Activated naive CD8-positive, alpha-beta T cell treated with anti-CD3 and anti-CD28 coated beads, Interleukin-2, amount 50 U/mL, for 24 hours (primary cell): ENCODE results near the gene PLAC1.

Experiments used
- ATAC-seq: fragments of 150-1000 bp; cut with Tn5 transposase; one replicate; pipeline ENCODE4 v1.10.0; 2021
- DNase-seq: peaks from one replicate; pipeline ENCODE4 v3.0.0; 2021
- H3K27ac Mint-ChIP-seq: one replicate; pipeline ENCODE4 v1.8.0; 2021; ENCODE audit warnings: mild to moderate bottlenecking, mixed read lengths
- H3K27me3 Mint-ChIP-seq: one replicate; pipeline ENCODE4 v1.8.0; 2021; ENCODE audit warnings: mixed read lengths
- H3K36me3 Mint-ChIP-seq: one replicate; pipeline ENCODE4 v1.8.0; 2021; ENCODE audit warnings: low read depth, mixed read lengths
- H3K4me1 Mint-ChIP-seq: one replicate; pipeline ENCODE4 v1.8.0; 2021; ENCODE audit warnings: mixed read lengths
- H3K4me3 Mint-ChIP-seq: one replicate; pipeline ENCODE4 v1.8.0; 2021; ENCODE audit warnings: mild to moderate bottlenecking, moderate library complexity, mixed read lengths
- H3K9me3 Mint-ChIP-seq: one replicate; pipeline ENCODE4 v1.8.0; 2021; ENCODE audit warnings: mixed read lengths

PLAC1 gene

DNA sequence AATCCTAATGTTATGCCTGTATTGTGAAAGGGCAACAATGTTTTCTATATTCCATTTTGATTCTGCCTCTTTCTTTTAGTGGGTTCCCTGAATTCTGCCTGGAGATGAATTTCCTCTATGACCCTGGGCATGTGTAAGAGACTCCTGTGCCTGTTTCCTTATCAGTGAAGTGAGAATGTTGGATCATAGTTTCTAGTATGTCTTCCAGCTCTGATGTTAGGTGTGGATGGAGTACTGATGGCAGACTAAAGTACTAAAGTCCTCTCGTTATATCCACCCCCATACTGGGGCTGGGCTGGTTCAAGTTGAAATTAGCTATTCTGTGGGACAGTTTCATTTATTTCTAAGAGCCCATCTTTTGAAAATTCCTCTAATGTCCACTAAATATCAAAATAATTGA, 29.6 kb downstream of the PLAC1 start:
- Mint-ChIP-seq H3K36me3 (no peaks in the 10 kb centered on the region), H3K27me3 (peaks cover 4% of the 10 kb centered on the region), H3K9me3 (no peaks in the 10 kb centered on the region), H3K4me1 (peaks cover 14% of the 10 kb centered on the region), H3K4me3 (no peak overlapping the region), H3K27ac (no peak overlapping the region)
- no peak for DNase-seq
- no peak for ATAC-seq

DNA sequence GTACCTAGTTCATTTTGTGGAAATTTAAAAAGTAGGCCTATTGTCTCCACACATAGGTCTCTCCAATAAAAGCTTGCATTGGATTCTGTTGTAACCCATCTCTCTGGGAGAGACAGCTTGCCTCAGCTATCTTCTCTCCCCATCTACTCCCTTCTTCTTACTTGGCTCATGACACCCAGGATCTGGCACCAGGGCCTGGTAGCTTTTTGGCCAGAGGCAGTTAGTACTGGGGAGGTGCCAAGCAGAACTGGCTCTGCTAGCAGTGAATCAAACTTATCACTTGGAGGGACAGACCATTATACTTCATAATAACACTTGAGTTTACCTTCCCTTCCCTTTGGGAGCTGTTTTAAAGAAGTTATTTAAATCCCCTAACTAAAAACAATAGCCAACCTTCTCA, 31.8 kb downstream of the PLAC1 start:
- H3K27ac Mint-ChIP-seq: no peak overlapping the region
- H3K9me3 Mint-ChIP-seq: no peaks in the 10 kb centered on the region
- peaks cover 34% of the 10 kb centered on the region for H3K4me1 Mint-ChIP-seq
- H3K36me3 Mint-ChIP-seq: no peaks in the 10 kb centered on the region
- no peak overlapping the region for H3K4me3 Mint-ChIP-seq
- DNase-seq: no peak
- ATAC-seq: no peak
- H3K27me3 Mint-ChIP-seq: peaks cover 4% of the 10 kb centered on the region

DNA sequence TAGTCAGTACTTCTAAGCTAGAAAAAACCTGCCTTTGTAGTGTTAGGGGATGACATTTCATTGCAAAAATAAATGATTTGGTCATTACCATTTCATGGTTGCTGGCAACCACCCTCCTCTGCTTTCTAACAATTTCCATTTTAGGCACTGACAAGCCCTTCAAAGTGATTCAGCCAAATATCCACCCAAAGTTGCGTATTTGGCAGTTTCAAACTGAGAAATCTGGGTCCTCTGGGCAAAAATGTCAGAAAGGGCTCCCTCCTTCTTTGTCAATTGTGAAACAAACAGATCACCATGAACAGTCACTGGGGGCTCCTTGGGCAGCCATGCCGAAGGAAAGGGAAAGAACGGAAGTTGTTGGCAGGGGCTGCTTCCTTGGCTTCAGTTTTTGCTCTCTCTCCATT, 33.0 kb downstream of the PLAC1 start:
- no peaks in the 10 kb centered on the region for H3K36me3 Mint-ChIP-seq
- H3K4me1 Mint-ChIP-seq: peaks cover 35% of the 10 kb centered on the region
- ATAC-seq (peak; percentile 62), DNase-seq (no peak)
- peaks cover 6% of the 10 kb centered on the region for H3K27me3 Mint-ChIP-seq
- no peaks in the 10 kb centered on the region for H3K9me3 Mint-ChIP-seq
- peak overlapping the region; percentile 70 for H3K27ac Mint-ChIP-seq
- H3K4me3 Mint-ChIP-seq: no peak overlapping the region

GRCh38 chrX:134624046-134624430, 34.2 kb downstream of the PLAC1 start:
- ATAC-seq (no peak), DNase-seq (no peak)
- H3K27me3 Mint-ChIP-seq: peaks cover 8% of the 10 kb centered on the region
- H3K4me3 Mint-ChIP-seq: no peak overlapping the region
- peaks cover 35% of the 10 kb centered on the region for H3K4me1 Mint-ChIP-seq
- H3K36me3 Mint-ChIP-seq: no peaks in the 10 kb centered on the region
- no peaks in the 10 kb centered on the region for H3K9me3 Mint-ChIP-seq
- H3K27ac Mint-ChIP-seq: no peak overlapping the region

DNA sequence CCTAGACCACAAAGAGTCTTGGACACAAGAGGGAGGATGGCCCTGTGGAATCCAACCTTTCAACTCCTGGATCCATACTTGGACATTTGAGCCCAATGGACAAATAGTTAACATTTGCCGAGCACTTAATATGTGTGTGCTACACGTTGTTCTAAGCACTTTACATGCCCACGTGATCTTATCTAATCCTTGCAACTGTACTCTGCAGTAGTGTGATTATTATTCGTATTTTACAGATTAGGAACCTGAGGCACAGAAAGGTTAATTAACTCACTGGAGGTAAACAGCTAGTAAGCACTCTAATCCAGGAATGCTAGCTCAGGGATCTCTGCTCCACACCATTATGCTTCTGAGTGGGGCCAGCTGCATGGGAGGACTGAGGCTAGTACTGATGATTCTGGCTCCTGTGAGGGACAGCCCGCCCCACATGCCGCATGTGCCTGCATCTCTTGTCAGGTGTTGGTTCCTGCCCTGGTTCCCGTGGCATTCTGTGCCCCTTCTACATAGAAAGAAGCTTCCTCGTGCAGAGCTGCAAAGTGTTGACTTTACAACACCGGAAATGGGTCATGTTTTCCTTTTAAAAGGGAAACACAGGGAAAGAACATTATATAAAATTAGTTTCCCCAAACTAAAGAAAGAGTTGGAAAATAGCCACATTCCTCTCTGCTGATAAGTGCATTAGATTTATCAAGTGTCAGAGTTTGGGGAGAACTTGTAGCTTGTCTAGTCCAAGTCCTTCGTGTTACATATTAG, 34.8 kb downstream of the PLAC1 start:
- Mint-ChIP-seq H3K4me3 (no peak overlapping the region), H3K27me3 (peaks cover 11% of the 10 kb centered on the region), H3K9me3 (no peaks in the 10 kb centered on the region), H3K36me3 (no peaks in the 10 kb centered on the region), H3K27ac (no peak overlapping the region), H3K4me1 (peaks cover 35% of the 10 kb centered on the region)
- ATAC-seq: no peak
- DNase-seq: no peak

DNA sequence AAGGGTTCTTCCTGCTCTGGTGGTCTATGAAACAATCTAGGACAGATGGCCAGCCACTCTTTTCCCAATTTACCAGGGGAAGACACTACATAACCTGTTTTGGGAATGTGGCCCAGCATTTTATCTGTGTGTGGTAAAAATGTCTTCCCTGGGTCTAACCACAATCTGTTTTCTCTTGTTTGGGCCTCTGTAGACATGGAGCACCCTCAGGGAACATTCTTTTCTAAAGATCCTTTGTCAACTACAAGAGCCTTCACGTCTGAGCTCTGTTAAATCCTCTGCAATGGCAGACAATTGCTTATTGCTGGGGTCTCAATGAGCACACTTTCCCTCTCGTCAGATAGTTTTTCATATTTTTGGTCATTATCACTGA, 35.5 kb downstream of the PLAC1 start:
- H3K4me1 Mint-ChIP-seq: peaks cover 35% of the 10 kb centered on the region
- no peak overlapping the region for H3K4me3 Mint-ChIP-seq
- no peaks in the 10 kb centered on the region for H3K36me3 Mint-ChIP-seq
- no peaks in the 10 kb centered on the region for H3K9me3 Mint-ChIP-seq
- H3K27ac Mint-ChIP-seq: no peak overlapping the region
- ATAC-seq: no peak
- peaks cover 10% of the 10 kb centered on the region for H3K27me3 Mint-ChIP-seq
- DNase-seq: no peak

DNA sequence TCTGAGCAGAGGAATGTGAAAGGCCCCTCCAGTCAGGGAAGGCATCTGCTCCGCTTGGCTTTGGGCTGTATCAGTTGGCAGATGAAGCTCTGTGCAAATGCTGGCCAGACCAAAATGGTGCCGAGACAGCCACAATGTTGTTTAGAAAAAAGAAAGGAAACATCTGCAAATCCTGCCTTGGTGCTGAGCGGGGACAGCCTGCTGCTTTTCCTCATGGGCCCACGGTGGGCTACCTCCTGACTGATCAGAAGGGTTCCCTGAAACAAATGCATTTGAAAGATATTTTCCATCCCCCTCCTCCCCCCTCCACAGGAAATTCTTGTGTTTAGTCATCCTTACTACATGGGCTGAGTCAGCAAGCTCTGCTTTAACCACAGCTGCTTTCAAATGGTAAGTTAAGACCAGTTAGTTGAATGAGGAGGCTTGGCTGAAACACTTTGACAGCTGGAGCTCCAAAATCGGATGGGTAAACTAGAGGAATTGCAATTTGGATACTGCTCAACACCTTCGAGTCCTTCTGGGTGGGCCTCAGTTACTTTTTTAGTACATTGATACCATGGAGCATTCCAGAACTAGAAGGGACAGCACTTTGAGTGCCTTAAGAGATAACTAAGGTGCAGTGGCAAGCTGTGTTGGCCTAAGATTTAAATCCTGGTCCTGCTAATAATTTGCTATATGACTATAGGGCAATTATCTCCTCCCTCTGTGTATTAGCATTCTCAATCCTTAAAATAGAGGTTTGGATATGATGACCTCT, 36.0 kb downstream of the PLAC1 start:
- Mint-ChIP-seq H3K4me1 (peaks cover 35% of the 10 kb centered on the region), H3K36me3 (no peaks in the 10 kb centered on the region), H3K9me3 (no peaks in the 10 kb centered on the region), H3K4me3 (no peak overlapping the region), H3K27ac (peak overlapping the region; percentile 35), H3K27me3 (peaks cover 10% of the 10 kb centered on the region)
- DNase-seq (peak; percentile 12), ATAC-seq (peak; percentile 84)

- Mint-ChIP-seq H3K4me1 (peaks cover 28% of the 10 kb centered on the region), H3K4me3 (no peak overlapping the region), H3K9me3 (no peaks in the 10 kb centered on the region), H3K27me3 (peaks cover 10% of the 10 kb centered on the region), H3K36me3 (no peaks in the 10 kb centered on the region), H3K27ac (no peak overlapping the region)
- no peak for DNase-seq
- no peak for ATAC-seq
These were observed 38.4 kb downstream of the PLAC1 start for GRCh38 chrX:134619838-134620237.

DNA sequence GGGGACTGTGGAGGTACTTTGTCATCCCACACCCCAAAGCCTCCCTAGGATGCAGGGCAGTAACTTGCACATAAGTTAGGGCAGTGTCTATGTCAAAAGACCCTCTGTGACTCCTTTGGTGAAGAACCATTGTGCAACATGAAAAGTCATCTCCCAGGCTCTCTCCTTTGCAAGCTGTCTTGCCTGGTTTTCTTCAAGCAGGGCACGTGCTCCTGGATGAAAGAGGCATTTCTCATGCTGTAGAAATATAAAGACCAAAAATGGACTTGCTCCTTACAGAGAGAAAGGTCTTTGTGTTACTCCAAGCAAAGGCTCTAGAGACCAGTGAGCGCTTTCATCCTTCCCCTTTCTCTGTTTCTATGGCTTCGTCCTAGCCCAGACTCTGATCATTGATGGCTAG, 44.9 kb downstream of the PLAC1 start:
- no peaks in the 10 kb centered on the region for H3K36me3 Mint-ChIP-seq
- DNase-seq (no peak), ATAC-seq (no peak)
- H3K27ac Mint-ChIP-seq: peak overlapping the region; percentile 42
- H3K4me3 Mint-ChIP-seq: no peak overlapping the region
- H3K4me1 Mint-ChIP-seq: no peaks in the 10 kb centered on the region
- H3K27me3 Mint-ChIP-seq: peaks cover 5% of the 10 kb centered on the region
- H3K9me3 Mint-ChIP-seq: no peaks in the 10 kb centered on the region

DNA sequence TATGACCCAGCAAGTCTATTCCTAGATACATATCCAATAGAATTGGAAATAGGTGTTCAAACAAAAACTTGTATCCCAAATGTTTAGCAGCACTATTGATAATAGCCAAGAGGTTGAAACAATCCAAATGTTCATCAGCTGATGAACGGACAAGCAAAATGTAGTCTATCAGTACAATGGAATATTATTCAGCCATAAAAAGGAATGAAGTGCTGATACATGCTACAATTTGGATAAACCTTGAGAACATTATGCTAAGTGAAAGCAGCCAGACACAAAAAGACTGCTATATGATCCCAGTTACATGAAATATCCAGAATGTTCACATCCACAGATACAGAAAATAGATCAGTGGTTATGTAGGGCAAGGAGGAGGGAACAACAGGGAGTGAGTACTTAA, 50.1 kb downstream of the PLAC1 start:
- no peak for ATAC-seq
- no peaks in the 10 kb centered on the region for H3K27me3 Mint-ChIP-seq
- H3K4me3 Mint-ChIP-seq: no peak overlapping the region
- H3K4me1 Mint-ChIP-seq: peaks cover 6% of the 10 kb centered on the region
- H3K9me3 Mint-ChIP-seq: no peaks in the 10 kb centered on the region
- no peak for DNase-seq
- no peaks in the 10 kb centered on the region for H3K36me3 Mint-ChIP-seq
- H3K27ac Mint-ChIP-seq: no peak overlapping the region

- H3K4me1 Mint-ChIP-seq: peaks cover 6% of the 10 kb centered on the region
- ATAC-seq (no peak), DNase-seq (no peak)
- no peaks in the 10 kb centered on the region for H3K36me3 Mint-ChIP-seq
- H3K4me3 Mint-ChIP-seq: no peak overlapping the region
- H3K9me3 Mint-ChIP-seq: peaks cover 4% of the 10 kb centered on the region
- no peak overlapping the region for H3K27ac Mint-ChIP-seq
- peaks cover 1% of the 10 kb centered on the region for H3K27me3 Mint-ChIP-seq
These were observed 50.7 kb downstream of the PLAC1 start for GRCh38 chrX:134607523-134607922.

DNA sequence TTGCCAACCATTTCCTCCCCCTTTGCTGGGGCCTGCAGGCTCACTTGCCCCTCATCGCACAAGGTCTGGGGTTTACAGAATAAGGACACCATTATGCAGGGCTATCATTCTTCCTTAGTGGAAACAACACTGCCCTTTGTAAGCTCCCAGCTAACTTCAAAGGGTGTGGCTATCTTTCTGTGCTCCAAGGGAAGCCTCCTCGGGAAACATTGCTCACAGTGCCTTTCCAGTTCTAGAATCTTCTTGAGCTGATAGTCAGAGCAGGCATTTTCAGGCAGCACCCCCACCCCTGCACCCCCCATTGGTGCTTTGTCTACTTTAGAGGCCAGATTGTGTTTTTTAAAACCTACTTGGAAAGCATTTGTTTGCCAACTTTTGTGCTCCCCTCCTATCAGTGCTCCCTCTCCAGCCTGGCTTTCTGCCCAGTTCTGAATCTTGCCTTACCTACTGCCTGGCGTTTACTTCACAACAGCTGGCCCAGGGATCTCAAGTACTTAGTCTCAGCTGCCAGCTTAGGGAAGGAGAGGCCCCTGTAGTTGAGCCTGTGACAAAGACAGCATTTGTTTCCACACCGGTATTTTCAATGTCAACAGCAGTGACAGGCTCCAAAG, 53.5 kb downstream of the PLAC1 start:
- Mint-ChIP-seq H3K4me3 (no peak overlapping the region), H3K4me1 (peaks cover 13% of the 10 kb centered on the region), H3K36me3 (no peaks in the 10 kb centered on the region), H3K9me3 (peaks cover 6% of the 10 kb centered on the region), H3K27me3 (peaks cover 4% of the 10 kb centered on the region), H3K27ac (no peak overlapping the region)
- ATAC-seq (no peak), DNase-seq (no peak)

GRCh38 chrX:134603806-134604700, 54.2 kb downstream of the PLAC1 start:
- peaks cover 20% of the 10 kb centered on the region for H3K4me1 Mint-ChIP-seq
- peaks cover 6% of the 10 kb centered on the region for H3K9me3 Mint-ChIP-seq
- no peaks in the 10 kb centered on the region for H3K36me3 Mint-ChIP-seq
- no peak overlapping the region for H3K4me3 Mint-ChIP-seq
- H3K27me3 Mint-ChIP-seq: peaks cover 4% of the 10 kb centered on the region
- H3K27ac Mint-ChIP-seq: peak overlapping the region; percentile 54
- ATAC-seq (no peak), DNase-seq (no peak)

DNA sequence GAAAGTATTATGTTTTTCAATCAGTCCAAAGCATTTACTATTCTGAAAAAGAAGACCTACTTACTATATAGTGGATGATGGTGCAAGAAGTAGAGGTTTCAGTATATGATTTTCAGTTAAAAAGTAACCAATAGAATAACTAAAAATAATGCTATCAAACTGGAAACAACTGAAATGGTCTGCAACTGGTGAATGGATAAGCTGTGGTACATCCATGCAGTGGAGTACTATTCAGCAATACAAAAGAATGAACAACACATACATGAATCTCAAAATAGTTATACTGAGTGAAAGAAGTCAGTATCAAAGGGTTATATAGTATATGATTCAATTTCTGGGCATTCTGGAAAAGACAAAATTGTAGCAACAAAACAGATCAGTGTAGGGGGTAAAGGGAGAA, 55.9 kb downstream of the PLAC1 start:
- Mint-ChIP-seq H3K4me1 (peaks cover 29% of the 10 kb centered on the region), H3K27me3 (peaks cover 10% of the 10 kb centered on the region), H3K4me3 (no peak overlapping the region), H3K36me3 (no peaks in the 10 kb centered on the region), H3K27ac (no peak overlapping the region), H3K9me3 (peaks cover 6% of the 10 kb centered on the region)
- no peak for ATAC-seq
- no peak for DNase-seq
